ENCODE measurements around the gene SLC28A1. TPM values are rescaled to one million over a fixed set of nuclear protein-coding genes. Genes with fewer than 3 reads are reported as not detected.
"Not testable (repeated sequence)": the region's sequence is repeated elsewhere in the genome, so short reads cannot be mapped to it uniquely, and the experiment has no call there.

The SLC28A1 gene
- total RNA-seq, 2 donors from 2014 or later: 0.24 TPM; not detected in 1

DNA sequence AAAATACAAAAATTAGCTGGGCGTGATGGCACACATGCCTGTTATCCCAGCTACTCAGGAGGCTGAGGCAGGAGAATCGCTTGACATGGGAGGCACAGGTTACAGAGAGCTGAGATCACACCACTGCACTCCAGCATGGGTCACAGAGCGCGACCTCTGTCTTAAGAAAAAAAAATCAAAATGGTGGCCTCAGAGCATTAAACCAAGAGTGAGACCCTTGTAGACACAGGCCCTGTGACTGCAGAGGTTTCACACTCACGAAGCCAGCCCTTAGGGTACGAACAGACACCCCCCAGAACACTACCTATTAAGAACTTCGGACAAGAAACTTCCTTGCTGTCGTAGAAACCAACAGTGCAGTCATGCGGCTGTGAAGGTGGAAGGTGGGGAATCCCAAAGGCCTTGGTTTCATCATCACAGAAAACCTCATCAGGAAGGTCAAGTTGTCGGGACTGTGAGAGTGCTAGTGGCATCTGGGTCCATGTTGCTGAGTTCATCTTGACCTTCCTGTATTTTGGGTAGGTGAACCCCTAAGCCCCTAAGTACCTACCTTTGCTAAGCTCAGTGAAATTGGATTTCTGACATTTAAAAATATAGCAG, 92.4 kb downstream of the SLC28A1 start:
- no peak for DNase-seq (ENCODE audit: low spot score)
- intact Hi-C loops (cut with DNase I): loop anchor here in 1 of 2 donors (1.0 kb wide), 1 partner anchor 46 kb away; no protein-coding TSS in a partner anchor

GRCh38 chr15:84979651-84980050, 95.2 kb downstream of the SLC28A1 start:
- no peak for DNase-seq (ENCODE audit: low spot score)
- intact Hi-C loops (cut with DNase I): no loop called here

DNA sequence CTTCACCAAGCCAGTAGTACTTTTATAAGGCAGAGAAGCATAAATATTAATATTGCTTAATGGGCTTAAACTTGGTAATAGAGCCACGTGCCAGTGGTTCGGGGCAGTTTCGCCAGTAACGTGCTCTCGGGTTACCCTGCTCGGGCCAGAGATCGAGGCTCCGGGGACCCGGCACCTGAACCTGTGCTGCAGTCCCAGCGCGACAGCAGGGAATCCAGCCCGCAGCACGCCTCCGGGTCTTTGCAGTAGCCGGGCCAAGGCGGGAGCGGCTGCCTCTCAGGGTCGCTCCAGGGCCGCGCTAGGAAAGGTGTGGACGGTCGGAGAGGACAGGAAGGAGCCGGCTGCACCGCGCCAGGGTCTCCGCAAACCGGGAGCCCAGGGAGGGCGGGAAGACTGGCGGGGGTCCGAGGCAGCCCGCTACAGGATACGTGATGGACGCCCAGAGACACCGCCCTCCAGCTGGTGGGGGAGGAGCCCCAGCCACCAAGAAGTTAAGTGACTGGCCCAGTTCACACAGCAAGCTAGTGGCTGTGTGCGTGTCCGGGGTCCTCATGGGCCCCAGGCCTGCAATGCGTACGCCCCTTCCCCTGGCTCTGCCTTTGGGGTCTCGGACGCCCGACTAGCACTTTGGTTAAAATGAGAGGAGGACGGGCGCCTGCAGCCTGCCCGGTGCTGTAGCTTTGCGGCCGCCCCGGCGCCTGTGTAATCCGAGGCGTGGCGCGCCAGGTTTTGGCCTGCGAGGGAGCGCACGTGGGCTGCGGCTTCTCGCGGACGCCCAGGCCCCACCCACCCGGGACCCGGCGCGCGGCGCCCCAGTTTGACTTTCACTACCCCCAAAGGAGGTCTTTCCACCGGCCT, 96.0 kb downstream of the SLC28A1 start:
- intact Hi-C loops (cut with DNase I): no loop called here
- peak; percentile 96 for DNase-seq (ENCODE audit: low spot score)

DNA sequence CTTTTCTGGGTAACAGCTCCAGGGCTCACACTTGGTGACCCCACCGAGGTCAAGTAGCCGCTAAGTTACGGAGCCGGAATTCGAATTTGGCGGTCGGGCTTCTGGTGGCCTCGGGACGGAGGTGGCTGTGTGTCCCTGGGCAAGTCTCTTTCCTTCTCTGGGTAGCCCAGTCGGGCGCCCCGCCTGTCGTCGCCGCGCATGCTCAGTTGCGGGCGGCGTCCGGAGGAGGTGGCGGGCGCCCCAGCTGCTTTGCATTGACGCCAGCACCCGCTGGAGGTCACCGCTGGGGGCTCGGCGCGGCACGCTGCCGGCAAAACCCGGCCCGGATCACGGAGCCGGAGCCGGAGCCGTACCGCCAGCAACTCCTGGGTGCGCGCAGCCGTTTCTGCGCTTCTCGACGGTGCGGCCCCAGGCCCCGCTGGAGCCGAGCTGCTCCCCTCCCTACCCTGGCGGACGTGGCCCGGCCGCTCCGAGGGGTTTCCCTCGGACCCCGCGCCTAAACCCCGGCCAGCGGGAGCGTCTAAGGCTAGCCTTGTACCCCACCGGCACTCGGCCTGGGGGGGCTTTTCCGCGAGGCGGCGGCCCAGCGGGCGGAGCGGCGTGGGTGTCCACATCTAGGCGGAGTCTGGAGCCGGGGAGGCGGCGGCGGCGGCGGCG, 96.7 kb downstream of the SLC28A1 start:
- peak; percentile 99 for DNase-seq (ENCODE audit: low spot score)
- intact Hi-C loops (cut with DNase I): no loop called here

GRCh38 chr15:84981711-84982300, 97.3 kb downstream of the SLC28A1 start, which contains the start of gene PDE8A:
Gene PDE8A, plus strand, starts transcription at chr15:84981856. Its CDS starts 307 bp downstream, at chr15:84982163.
- DNase-seq (ENCODE audit: low spot score): peak; percentile 89
- intact Hi-C loops (cut with DNase I): no loop called here

- intact Hi-C loops (cut with DNase I): no loop called here
- no peak for DNase-seq (ENCODE audit: low spot score)
Measured at GRCh38 chr15:84982301-84982920, 97.9 kb downstream of the SLC28A1 start.

- intact Hi-C loops (cut with DNase I): no loop called here
- no peak for DNase-seq (ENCODE audit: low spot score)
Measured at GRCh38 chr15:84983294-84983693, 98.8 kb downstream of the SLC28A1 start.

- intact Hi-C loops (cut with DNase I): no loop called here
- no peak for DNase-seq (ENCODE audit: low spot score)
Measured at GRCh38 chr15:84983711-84984110, 99.2 kb downstream of the SLC28A1 start.

DNA sequence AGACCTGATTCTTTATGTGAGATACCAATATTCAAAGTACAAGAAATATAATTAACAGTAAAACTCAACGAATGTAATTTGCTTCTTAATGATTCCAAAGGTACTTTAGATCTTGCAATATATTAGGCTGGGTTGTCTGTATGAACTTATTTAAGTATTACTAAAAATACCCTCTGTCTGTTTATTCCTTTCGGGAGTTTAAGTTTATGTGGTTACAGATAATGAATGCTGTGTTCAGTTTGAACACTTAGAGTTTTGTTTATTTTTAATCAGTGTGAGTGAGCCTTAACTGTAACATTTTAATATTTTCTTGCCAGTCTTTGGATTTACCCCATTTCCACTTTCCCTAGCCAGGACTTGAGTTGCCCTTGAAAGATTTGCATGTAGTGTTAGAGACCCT, 100.7 kb downstream of the SLC28A1 start:
- intact Hi-C loops (cut with DNase I): no loop called here
- no peak for DNase-seq (ENCODE audit: low spot score)

- intact Hi-C loops (cut with DNase I): not testable (repeated sequence)
Measured at GRCh38 chr15:84987351-84987750, 102.9 kb downstream of the SLC28A1 start.

GRCh38 chr15:84987949-84988624, 103.6 kb downstream of the SLC28A1 start:
- intact Hi-C loops (cut with DNase I): no loop called here
- DNase-seq (ENCODE audit: low spot score): no peak

More at GRCh38 chr15:84987351-84987750, 102.9 kb downstream of the SLC28A1 start:
- not testable (repeated sequence) for DNase-seq (ENCODE audit: low spot score)

DNA sequence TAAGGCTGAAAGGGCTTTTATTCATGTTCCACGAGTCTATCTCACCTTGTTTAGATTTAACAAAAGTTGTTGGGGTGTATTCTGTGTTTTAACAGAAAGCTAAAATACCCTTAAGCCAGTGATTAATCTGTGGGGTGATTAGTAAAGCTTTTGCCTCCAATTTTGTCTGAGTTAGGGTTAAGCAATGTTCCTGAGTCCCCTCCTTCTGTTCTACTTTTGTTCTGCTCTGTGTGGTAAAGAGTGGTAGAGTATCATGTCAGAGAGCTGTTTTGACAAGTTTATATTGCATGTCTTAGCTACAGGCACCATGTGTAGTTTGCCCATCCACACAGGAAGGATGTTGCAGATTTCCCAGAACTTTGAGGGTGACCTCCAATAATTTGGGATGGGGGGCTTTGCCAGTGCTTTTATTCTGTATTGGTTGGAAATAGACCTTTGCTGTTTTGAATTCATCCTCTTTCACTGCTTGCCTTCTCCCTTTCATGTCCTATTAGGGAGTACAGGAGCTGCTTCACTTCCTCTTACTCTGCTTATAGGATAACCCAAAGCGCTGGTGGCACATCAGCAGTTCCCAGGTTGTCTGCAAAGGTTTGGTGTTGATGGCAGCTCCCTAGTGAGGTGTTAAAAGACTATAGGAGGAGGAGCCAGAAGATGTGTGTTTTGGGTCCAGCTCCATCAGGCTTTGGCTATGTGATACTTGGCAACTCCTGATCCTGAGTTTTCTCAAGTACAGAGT, 104.6 kb downstream of the SLC28A1 start:
- intact Hi-C loops (cut with DNase I): no loop called here
- no peak for DNase-seq (ENCODE audit: low spot score)

DNA sequence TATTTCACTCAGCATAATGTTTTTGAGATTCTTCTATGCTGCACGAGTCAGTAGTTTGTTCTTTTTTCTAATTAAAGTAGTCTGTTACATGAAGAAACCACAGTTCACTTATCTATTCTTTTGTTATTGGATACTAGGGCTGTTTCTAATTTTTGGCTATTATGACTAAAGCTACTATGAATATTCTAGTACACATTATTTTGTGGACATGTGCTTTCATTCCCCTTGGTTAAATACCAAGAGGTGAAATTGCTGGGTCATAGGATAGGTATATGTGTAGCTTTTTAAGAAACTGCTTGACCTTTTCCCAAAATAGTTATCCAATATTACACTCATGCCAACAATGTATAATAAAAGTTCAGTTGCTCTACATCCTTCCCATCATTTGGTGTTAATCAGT, 106.0 kb downstream of the SLC28A1 start:
- DNase-seq (ENCODE audit: low spot score): no peak

GRCh38 chr15:84991014-84991712, 106.7 kb downstream of the SLC28A1 start:
- intact Hi-C loops (cut with DNase I): no loop called here
- no peak for DNase-seq (ENCODE audit: low spot score)

More for the DNA sequence above, 106.0 kb downstream of the SLC28A1 start:
- intact Hi-C loops (cut with DNase I): no loop called here

DNA sequence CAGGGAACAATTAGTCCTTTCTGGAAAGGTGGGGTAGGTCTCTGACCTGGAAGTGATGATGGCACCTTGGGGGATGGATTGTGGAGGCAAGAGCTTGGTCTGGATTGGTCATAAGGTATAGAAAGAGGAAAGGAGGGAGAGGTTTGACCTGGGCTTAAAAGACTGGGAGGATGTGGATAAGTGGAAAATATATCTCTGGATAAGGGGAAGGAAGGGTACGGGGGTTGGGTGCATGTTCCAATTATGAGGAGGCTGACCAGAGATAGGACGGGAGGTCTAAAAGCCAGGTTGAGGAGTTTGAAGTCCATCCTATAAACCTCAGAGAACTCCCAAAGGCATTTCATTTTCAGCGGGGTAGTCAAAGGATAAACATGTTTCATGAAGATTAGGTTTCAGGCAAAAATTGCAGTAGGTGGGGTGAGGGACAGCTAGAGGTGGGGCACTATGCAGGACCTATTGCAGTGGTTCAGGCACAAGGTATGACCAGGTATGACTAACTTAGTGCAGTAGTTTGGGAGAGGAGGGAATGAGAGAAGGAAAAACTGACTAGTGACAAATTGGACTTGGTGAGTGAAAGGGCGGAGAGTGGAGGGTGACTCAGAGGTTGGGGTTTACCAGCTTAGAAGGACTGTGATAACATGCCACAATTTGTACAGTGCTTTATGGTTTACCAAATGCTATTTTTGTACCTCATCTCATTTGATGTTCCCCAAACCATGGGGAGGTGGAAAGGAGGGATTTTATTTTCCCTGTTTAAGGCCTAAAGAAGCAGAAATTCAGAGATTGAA, 107.9 kb downstream of the SLC28A1 start:
- DNase-seq (ENCODE audit: low spot score): no peak
- intact Hi-C loops (cut with DNase I): no loop called here

All from posterior vena cava (tissue), 2 donors.